ENCODE data around the gene LCE3A. TPM values are rescaled to one million over a fixed set of nuclear protein-coding genes. Genes with fewer than 3 reads are reported as not detected.

LCE3A gene
- total and polyA plus RNA-seq, 2 of the 8 experiments (the other 6 are each of a cell fraction or from before 2014, with no cell fraction given), result not detected

DNA sequence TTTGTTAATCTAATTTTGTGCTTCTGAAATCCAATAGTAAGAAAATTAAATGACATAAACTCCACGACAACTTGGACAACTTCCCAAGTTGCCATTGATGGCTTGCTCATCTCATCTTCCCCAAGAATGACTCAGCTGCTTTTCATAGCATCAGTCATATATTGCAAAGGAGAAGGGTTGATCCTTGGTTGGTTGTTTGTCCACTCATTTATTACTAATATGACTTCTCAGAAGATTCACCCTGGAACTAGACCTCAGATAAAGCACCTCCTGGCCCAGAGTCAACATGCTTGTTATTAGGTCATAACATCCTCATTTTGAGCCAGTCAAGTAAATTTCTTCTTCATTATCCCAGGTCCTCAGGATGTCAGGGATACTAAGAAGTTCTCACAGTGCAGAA lies 40.3 kb downstream of the LCE3A start:
- CTCF ChIA-PET (ENCODE audit: partially characterized antibody), result no interaction called here
- no peak for TF ChIP-seq SRF (IDR thresholded peaks at IDR 0.05; ENCODE audit: low read depth, low read length)
- TF ChIP-seq ASH2L (IDR thresholded peaks at IDR 0.05; ENCODE audit: low read length), result no peak
- TF ChIP-seq EP300 (IDR thresholded peaks at IDR 0.05; ENCODE audit: borderline replicate concordance in 1 of 2, low read depth in 2 of 2, low read length in 2 of 2), result no peak
- TF ChIP-seq, protein P1, sequence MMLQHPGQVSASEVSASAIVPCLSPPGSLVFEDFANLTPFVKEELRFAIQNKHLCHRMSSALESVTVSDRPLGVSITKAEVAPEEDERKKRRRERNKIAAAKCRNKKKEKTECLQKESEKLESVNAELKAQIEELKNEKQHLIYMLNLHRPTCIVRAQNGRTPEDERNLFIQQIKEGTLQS (IDR thresholded peaks at IDR 0.05; ENCODE audit: insufficient read depth, low read depth, low read length), result no peak
- TF ChIP-seq RXRA (IDR thresholded peaks at IDR 0.05; ENCODE audit: insufficient read depth, low read depth, low read length), result no peak
- TF ChIP-seq, protein P2, sequence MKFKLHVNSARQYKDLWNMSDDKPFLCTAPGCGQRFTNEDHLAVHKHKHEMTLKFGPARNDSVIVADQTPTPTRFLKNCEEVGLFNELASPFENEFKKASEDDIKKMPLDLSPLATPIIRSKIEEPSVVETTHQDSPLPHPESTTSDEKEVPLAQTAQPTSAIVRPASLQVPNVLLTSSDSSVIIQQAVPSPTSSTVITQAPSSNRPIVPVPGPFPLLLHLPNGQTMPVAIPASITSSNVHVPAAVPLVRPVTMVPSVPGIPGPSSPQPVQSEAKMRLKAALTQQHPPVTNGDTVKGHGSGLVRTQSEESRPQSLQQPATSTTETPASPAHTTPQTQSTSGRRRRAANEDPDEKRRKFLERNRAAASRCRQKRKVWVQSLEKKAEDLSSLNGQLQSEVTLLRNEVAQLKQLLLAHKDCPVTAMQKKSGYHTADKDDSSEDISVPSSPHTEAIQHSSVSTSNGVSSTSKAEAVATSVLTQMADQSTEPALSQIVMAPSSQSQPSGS (IDR thresholded peaks at IDR 0.05; ENCODE audit: low read length), result no peak
- TF ChIP-seq KDM5A (IDR thresholded peaks at IDR 0.05; ENCODE audit: low read length), result no peak
- no peak for TF ChIP-seq SAP30 (IDR thresholded peaks at IDR 0.05; ENCODE audit: insufficient read depth, insufficient replicate concordance, low read length)
- no peak for TF ChIP-seq SP1 (IDR thresholded peaks at IDR 0.05; ENCODE audit: low read depth, low read length)
- no peak for TF ChIP-seq JUN (IDR thresholded peaks at IDR 0.05; ENCODE audit: low read depth, low read length)
- no peak for TF ChIP-seq TAF7 (optimal IDR thresholded peaks at IDR 0.05; ENCODE audit: borderline replicate concordance, low read depth, low read length)
- TF ChIP-seq, protein P3, sequence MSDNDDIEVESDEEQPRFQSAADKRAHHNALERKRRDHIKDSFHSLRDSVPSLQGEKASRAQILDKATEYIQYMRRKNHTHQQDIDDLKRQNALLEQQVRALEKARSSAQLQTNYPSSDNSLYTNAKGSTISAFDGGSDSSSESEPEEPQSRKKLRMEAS (IDR thresholded peaks at IDR 0.05), result no peak

More for the DNA sequence above, 40.3 kb downstream of the LCE3A start:
- H3K56ac ChIP-seq (replicated peaks; ENCODE audit: insufficient read length, low read depth, low read length), result no peak overlapping the region
- DNase-seq (ENCODE audit: low read depth in 1 of 2, low spot score in 2 of 2) (no peak), FAIRE-seq (no peak)
- no peak overlapping the region for H2BK12ac ChIP-seq (ENCODE audit: low read depth, low read length)
- 55% methylated on average over 1 of the region's 1 CpG; no CpG with 5 or more reads in 1 of the 2 experiments for WGBS, 2 experiments (ENCODE audit: extremely low coverage in 1 of 2, insufficient coverage in 1 of 2, insufficient read length in 1 of 2, insufficient replicate concordance in 2 of 2, low coverage in 1 of 2, low lambda C conversion rate in 2 of 2, missing lambda C conversion rate in 1 of 2)
- no peaks in the 10 kb centered on the region for H3K27me3 ChIP-seq (replicated peaks in 1 of 4; ENCODE audit: control insufficient read depth in 3 of 4, extremely low read depth in 1 of 4, insufficient read depth in 3 of 4, low read length in 3 of 4)
- H3K14ac ChIP-seq (ENCODE audit: insufficient read length), result no peak overlapping the region
- H3K18ac ChIP-seq (ENCODE audit: extremely low read depth, low read length), result no peak overlapping the region
- no peak overlapping the region for H4K8ac ChIP-seq (ENCODE audit: extremely low read depth, insufficient read depth, low read length)
- H2BK5ac ChIP-seq (ENCODE audit: low read depth, low read length), result no peak overlapping the region
- peaks cover 27 to 43% of the 10 kb centered on the region in 2 experiments for H3K9me3 ChIP-seq (ENCODE audit: insufficient read depth in 2 of 2, low read depth in 1 of 2, low read length in 1 of 2)
- H4K20me1 ChIP-seq (replicated peaks in 1 of 2; ENCODE audit: control insufficient read depth in 1 of 2, insufficient read depth in 2 of 2, low read length in 2 of 2), result no peaks in the 10 kb centered on the region
- H4K91ac ChIP-seq (replicated peaks; ENCODE audit: insufficient read length, low read length), result no peak overlapping the region
- no peak overlapping the region for H3K4me3 ChIP-seq (ENCODE audit: extremely low read depth in 1 of 4, insufficient read depth in 2 of 4, low read depth in 3 of 4, low read length in 4 of 4)
- no peak overlapping the region for H2BK15ac ChIP-seq (ENCODE audit: low read length)
- no peak overlapping the region for H2AK5ac ChIP-seq (ENCODE audit: low read depth, low read length)
- no peaks in the 10 kb centered on the region for H3K79me1 ChIP-seq (ENCODE audit: low read depth, low read length)
- no peaks in the 10 kb centered on the region for H3K23me2 ChIP-seq (ENCODE audit: low read depth, low read length)
- no peak overlapping the region for H2BK120ac ChIP-seq (replicated peaks; ENCODE audit: low read depth, low read length)
- no peak overlapping the region for H3K9ac ChIP-seq (replicated peaks in 1 of 4; ENCODE audit: extremely low read depth in 1 of 4, low read depth in 3 of 4, low read length in 3 of 4)
- POLR2A ChIA-PET (ENCODE audit: partially characterized antibody), result no interaction called here
- no peaks in the 10 kb centered on the region for H3K4me1 ChIP-seq (replicated peaks in 1 of 4; ENCODE audit: control insufficient read depth in 3 of 4, insufficient read depth in 4 of 4, low read length in 3 of 4)
- no peak overlapping the region for H2AFZ ChIP-seq (ENCODE audit: low read length)
- no peak overlapping the region for H2BK20ac ChIP-seq (ENCODE audit: low read length)
- H3K79me2 ChIP-seq (ENCODE audit: control insufficient read depth in 1 of 2, insufficient read depth in 2 of 2, low read length in 2 of 2), result no peaks in the 10 kb centered on the region
- H3K4me2 ChIP-seq (ENCODE audit: insufficient read depth in 1 of 2, low read depth in 2 of 2, low read length in 2 of 2), result no peak overlapping the region
- no peaks in the 10 kb centered on the region for H3K36me3 ChIP-seq (ENCODE audit: control insufficient read depth in 2 of 4, insufficient read depth in 4 of 4, low read length in 3 of 4)
- no peak overlapping the region for H3K4ac ChIP-seq (replicated peaks; ENCODE audit: insufficient read length, low read depth, low read length)
- no peak overlapping the region for H4K5ac ChIP-seq (ENCODE audit: insufficient read length, low read depth, low read length)
- H3K23ac ChIP-seq (ENCODE audit: insufficient read length), result no peak overlapping the region
- H3K27ac ChIP-seq (ENCODE audit: low read depth, low read length), result no peak overlapping the region

All from H1 (cell line).